ENCODE measurements around the gene PSEN2. TPM values are rescaled to one million over a fixed set of nuclear protein-coding genes. Genes with fewer than 3 reads are reported as not detected.

Gene PSEN2
- total RNA-seq, 1 donor from 2014 or later, result 22.2 TPM

Other genes starting within 250 kb of the PSEN2 start
- 1.6 and 5.9 TPM in 2 replicates for gene ITPKB, start 131.3 kb upstream of the PSEN2 start, total RNA-seq
- gene COQ8A, start 69.7 kb downstream of the PSEN2 start, total RNA-seq, result 4.7 and 16.4 TPM in 2 replicates